Stimulated activated CD4-positive, alpha-beta T cell treated with anti-CD3 and anti-CD28 coated beads, Interleukin-15, amount 100 ng/mL, for 48 hours (primary cell): ENCODE measurements around the gene ZNF837.

Experiments used
- DNase-seq, 2 donors: peaks; one replicate each; pipeline ENCODE4 v3.0.0-alpha.2; 2020; ENCODE audit warnings: low read depth in 2 of 2

ZNF837 gene

DNA sequence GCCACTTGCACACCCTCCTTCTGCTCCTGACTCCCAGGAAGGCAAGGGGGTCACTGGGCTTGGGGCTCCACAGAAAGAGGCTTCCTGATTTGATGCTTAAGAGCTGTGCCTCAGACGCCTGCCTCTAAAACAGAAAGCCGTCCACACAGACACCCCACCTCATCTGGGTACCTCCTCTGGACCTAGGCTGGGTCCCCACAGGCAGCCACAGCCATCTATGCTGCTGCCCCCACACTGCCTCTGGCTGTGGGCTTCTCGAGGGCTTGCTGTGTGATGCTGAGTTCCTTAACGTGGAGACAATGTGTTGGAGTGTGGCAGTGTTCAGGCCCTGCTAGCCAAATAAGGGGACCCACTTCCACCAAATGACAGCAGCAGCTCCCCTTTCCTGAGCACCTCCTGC is 62.5 kb downstream of the ZNF837 start:
- DNase-seq, result no peak
